ENCODE data around the gene RND1. TPM values are rescaled to one million over a fixed set of nuclear protein-coding genes. Genes with fewer than 3 reads are reported as not detected.

The RND1 gene
- total and polyA plus RNA-seq, 2 of the 13 experiments (the other 11 are each of a cell fraction or from before 2014, with no cell fraction given), result 1.8 to 1.9 TPM

DNA sequence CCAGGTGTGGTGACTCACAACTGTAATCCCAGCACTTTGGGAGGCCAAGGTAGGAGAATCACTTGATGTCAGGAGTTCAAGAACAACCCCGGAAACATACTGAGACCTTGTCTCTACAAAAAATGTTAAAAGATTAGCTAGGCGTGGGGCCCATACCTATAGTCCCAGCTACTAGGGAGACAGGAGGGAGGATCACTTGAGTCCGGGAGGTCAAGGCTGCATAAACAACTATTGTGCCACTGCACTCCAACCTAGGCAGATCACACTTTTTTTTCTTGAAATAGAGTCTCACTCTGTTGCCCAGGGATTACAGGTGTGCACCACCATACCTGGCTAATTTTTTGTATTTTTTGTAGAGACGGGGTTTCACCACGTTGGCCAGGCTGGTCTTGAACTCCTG is 6.1 kb downstream of the RND1 start (continued):
- TF ChIP-seq ZNF367 (CRISPR knock-in tag; IDR thresholded peaks at IDR 0.05; ENCODE audit: borderline replicate concordance), result no peak
- no peak for TF ChIP-seq KAT8 (CRISPR knock-in tag; IDR thresholded peaks at IDR 0.05)
- peak; percentile 66 for TF ChIP-seq RARA (CRISPR knock-in tag; IDR thresholded peaks at IDR 0.05)
- no peak for TF ChIP-seq TEAD3 (CRISPR knock-in tag; optimal IDR thresholded peaks at IDR 0.05; ENCODE audit: borderline replicate concordance)
- no peak for TF ChIP-seq NCOA1 (CRISPR knock-in tag; IDR thresholded peaks at IDR 0.05)
- TF ChIP-seq NR2F2 (IDR thresholded peaks at IDR 0.05; ENCODE audit: borderline replicate concordance, low read depth), result 0 out of 2 replicates have a peak, but pooled peaks have one; percentile 28
- TF ChIP-seq SUZ12 (IDR thresholded peaks at IDR 0.05; ENCODE audit: low read depth, low read length), result no peak
- TF ChIP-seq PCBP2 (optimal IDR thresholded peaks at IDR 0.05; ENCODE audit: low read depth, low read length, poor library complexity, severe bottlenecking), result no peak
- TF ChIP-seq TARDBP (CRISPR knock-in tag; IDR thresholded peaks at IDR 0.05), result no peak
- TF ChIP-seq, protein P1, sequence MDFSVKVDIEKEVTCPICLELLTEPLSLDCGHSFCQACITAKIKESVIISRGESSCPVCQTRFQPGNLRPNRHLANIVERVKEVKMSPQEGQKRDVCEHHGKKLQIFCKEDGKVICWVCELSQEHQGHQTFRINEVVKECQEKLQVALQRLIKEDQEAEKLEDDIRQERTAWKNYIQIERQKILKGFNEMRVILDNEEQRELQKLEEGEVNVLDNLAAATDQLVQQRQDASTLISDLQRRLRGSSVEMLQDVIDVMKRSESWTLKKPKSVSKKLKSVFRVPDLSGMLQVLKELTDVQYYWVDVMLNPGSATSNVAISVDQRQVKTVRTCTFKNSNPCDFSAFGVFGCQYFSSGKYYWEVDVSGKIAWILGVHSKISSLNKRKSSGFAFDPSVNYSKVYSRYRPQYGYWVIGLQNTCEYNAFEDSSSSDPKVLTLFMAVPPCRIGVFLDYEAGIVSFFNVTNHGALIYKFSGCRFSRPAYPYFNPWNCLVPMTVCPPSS (IDR thresholded peaks at IDR 0.05), result no peak
- no peak for TF ChIP-seq STAG1 (CRISPR knock-in tag; IDR thresholded peaks at IDR 0.05)
- TF ChIP-seq, protein P2, sequence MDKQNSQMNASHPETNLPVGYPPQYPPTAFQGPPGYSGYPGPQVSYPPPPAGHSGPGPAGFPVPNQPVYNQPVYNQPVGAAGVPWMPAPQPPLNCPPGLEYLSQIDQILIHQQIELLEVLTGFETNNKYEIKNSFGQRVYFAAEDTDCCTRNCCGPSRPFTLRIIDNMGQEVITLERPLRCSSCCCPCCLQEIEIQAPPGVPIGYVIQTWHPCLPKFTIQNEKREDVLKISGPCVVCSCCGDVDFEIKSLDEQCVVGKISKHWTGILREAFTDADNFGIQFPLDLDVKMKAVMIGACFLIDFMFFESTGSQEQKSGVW (CRISPR knock-in tag; IDR thresholded peaks at IDR 0.05; ENCODE audit: borderline replicate concordance), result no peak
- TF ChIP-seq FOXO1 (CRISPR knock-in tag; IDR thresholded peaks at IDR 0.05), result 0 out of 2 replicates have a peak, but pooled peaks have one; percentile 25
- TF ChIP-seq KAT7 (CRISPR knock-in tag; IDR thresholded peaks at IDR 0.05; ENCODE audit: borderline replicate concordance), result no peak
- TF ChIP-seq, protein P3, sequence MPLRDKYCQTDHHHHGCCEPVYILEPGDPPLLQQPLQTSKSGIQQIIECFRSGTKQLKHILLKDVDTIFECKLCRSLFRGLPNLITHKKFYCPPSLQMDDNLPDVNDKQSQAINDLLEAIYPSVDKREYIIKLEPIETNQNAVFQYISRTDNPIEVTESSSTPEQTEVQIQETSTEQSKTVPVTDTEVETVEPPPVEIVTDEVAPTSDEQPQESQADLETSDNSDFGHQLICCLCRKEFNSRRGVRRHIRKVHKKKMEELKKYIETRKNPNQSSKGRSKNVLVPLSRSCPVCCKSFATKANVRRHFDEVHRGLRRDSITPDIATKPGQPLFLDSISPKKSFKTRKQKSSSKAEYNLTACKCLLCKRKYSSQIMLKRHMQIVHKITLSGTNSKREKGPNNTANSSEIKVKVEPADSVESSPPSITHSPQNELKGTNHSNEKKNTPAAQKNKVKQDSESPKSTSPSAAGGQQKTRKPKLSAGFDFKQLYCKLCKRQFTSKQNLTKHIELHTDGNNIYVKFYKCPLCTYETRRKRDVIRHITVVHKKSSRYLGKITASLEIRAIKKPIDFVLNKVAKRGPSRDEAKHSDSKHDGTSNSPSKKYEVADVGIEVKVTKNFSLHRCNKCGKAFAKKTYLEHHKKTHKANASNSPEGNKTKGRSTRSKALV (CRISPR knock-in tag; IDR thresholded peaks at IDR 0.05), result no peak
- TF ChIP-seq CBX2 (IDR thresholded peaks at IDR 0.05; ENCODE audit: low read depth, low read length), result no peak
- TF ChIP-seq CBX2 (CRISPR knock-in tag; IDR thresholded peaks at IDR 0.05; ENCODE audit: low read depth), result no peak
- TF ChIP-seq, protein P4, sequence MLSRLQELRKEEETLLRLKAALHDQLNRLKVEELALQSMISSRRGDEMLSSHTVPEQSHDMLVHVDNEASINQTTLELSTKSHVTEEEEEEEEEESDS (CRISPR knock-in tag; IDR thresholded peaks at IDR 0.05; ENCODE audit: borderline replicate concordance), result no peak
- TF ChIP-seq ZNF431 (CRISPR knock-in tag; IDR thresholded peaks at IDR 0.05; ENCODE audit: borderline replicate concordance, low read depth), result no peak
- no peak for TF ChIP-seq RFXAP (CRISPR knock-in tag; IDR thresholded peaks at IDR 0.05; ENCODE audit: borderline replicate concordance)
- no peak for TF ChIP-seq TGIF2 (CRISPR knock-in tag; IDR thresholded peaks at IDR 0.05)
- no peak for TF ChIP-seq MXD4 (CRISPR knock-in tag; IDR thresholded peaks at IDR 0.05)
- TF ChIP-seq PITX1 (CRISPR knock-in tag; IDR thresholded peaks at IDR 0.05), result peak; percentile 56; the same call in 1 of the 2 replicates
- TF ChIP-seq NR2F6 (IDR thresholded peaks at IDR 0.05), result peak; percentile 62
- peak; percentile 75 for TF ChIP-seq NR2F6 (CRISPR knock-in tag; IDR thresholded peaks at IDR 0.05)
- TF ChIP-seq, protein P5, sequence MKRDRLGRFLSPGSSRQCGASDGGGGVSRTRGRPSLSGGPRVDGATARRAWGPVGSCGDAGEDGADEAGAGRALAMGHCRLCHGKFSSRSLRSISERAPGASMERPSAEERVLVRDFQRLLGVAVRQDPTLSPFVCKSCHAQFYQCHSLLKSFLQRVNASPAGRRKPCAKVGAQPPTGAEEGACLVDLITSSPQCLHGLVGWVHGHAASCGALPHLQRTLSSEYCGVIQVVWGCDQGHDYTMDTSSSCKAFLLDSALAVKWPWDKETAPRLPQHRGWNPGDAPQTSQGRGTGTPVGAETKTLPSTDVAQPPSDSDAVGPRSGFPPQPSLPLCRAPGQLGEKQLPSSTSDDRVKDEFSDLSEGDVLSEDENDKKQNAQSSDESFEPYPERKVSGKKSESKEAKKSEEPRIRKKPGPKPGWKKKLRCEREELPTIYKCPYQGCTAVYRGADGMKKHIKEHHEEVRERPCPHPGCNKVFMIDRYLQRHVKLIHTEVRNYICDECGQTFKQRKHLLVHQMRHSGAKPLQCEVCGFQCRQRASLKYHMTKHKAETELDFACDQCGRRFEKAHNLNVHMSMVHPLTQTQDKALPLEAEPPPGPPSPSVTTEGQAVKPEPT (CRISPR knock-in tag; IDR thresholded peaks at IDR 0.05; ENCODE audit: low read depth), result no peak
- TF ChIP-seq RFX5 (IDR thresholded peaks at IDR 0.05; ENCODE audit: low read depth, low read length), result no peak
- 0 out of 4 replicates have a peak, but pooled peaks of 1 of the 2 experiments have one; percentile 25 for TF ChIP-seq NR2F1 (CRISPR knock-in tag; IDR thresholded peaks at IDR 0.05)

All from HepG2 (cell line).